Measurements from ENCODE around the gene SLC66A3. TPM values are rescaled to one million over a fixed set of nuclear protein-coding genes. Genes with fewer than 3 reads are reported as not detected.

SLC66A3 gene
- total RNA-seq, 3 donors from 2014 or later = 47.6 to 111 (median 62.6) TPM

DNA sequence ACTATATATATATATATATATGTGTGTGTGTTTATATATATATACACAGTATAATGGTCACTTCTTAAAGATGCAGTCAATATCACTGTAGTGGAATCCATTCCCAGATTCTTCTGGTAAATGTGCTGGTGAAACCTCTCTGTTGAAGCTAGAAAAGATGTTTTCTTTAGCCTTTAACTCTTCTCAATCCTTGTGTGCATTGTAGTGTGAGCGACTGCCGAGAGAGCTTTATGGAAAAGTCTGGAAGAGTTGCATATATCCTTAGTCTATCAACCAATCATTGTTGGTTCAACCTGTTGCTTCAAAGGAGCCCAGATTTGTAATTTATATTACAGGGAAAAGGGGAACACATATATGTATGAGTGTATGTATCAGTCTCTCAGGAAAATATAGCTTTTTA, 27.7 kb downstream of the SLC66A3 start:
- no peaks in the 10 kb centered on the region for H3K27me3 ChIP-seq
- DNase-seq (ENCODE audit: low spot score in 2 of 2) = no peak
- H3K27ac ChIP-seq = no peak overlapping the region
- no peaks in the 10 kb centered on the region for H3K4me1 ChIP-seq
- no peaks in the 10 kb centered on the region for H3K36me3 ChIP-seq
- H3K9me3 ChIP-seq = no peaks in the 10 kb centered on the region
- H3K4me3 ChIP-seq = no peak overlapping the region
- intact Hi-C loops (cut with DNase I; ENCODE audit: low total_unique reads) = no loop called here
- TF ChIP-seq CTCF (IDR thresholded peaks at IDR 0.05) (no peak), POLR2A (IDR thresholded peaks at IDR 0.05) (no peak), POLR2AphosphoS5 (IDR thresholded peaks at IDR 0.05) (no peak)

DNA sequence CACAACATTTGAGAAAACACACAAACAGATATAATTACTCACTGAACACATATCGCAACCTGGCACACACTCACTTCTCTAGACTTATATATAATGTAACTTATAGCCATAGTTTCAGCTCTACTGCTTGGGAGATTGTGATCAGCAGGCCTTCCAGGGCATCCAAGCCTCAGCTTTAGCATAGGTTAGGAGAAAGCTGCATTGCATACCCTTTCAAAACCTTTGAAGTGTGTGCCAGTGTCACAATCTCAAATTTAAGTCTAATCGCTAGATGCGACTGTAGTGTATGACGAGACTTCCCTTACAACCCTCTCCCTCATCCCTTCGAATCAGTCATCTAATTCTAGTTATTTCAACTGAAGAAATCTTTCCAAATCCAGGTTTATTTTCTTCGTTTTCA, 30.9 kb downstream of the SLC66A3 start:
- no peaks in the 10 kb centered on the region for H3K27me3 ChIP-seq
- no peak overlapping the region for H3K27ac ChIP-seq
- no peaks in the 10 kb centered on the region for H3K4me1 ChIP-seq
- H3K36me3 ChIP-seq = peaks cover 4% of the 10 kb centered on the region
- H3K9me3 ChIP-seq = no peaks in the 10 kb centered on the region
- no peak for DNase-seq (ENCODE audit: low spot score in 2 of 2)
- TF ChIP-seq POLR2AphosphoS5 (IDR thresholded peaks at IDR 0.05) (no peak), CTCF (IDR thresholded peaks at IDR 0.05) (no peak), POLR2A (IDR thresholded peaks at IDR 0.05) (no peak)
- no peak overlapping the region for H3K4me3 ChIP-seq
- intact Hi-C loops (cut with DNase I; ENCODE audit: low total_unique reads) = no loop called here

DNA sequence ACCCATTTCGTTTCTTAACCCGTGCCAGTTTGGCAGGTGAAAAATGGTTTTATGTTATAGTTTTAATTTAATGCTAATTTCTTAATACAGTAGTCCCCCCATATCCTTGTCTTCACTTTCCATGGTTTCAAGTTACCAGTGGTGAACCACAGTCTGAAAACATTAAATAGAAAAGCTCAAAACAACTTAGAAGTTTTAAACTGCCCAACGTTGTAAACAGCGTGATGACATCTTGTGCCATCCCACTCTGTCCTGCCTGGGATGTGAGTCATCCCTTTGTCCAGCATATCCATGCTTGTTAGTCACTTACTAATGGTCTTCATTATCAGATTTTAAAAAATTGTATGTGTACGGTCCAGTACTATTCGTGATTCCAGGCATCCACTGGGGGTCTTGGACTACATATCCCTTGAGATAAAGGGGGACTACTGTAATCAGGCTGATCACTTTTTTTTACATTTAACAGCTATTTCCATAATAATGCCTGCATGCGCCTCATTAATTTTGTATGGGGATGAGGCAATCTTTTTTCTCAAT, 31.9 kb downstream of the SLC66A3 start:
- no peak overlapping the region for H3K27ac ChIP-seq
- no peak for DNase-seq (ENCODE audit: low spot score in 2 of 2)
- intact Hi-C loops (cut with DNase I; ENCODE audit: low total_unique reads) = no loop called here
- H3K4me1 ChIP-seq = no peaks in the 10 kb centered on the region
- no peaks in the 10 kb centered on the region for H3K27me3 ChIP-seq
- H3K4me3 ChIP-seq = no peak overlapping the region
- TF ChIP-seq POLR2A (IDR thresholded peaks at IDR 0.05) (no peak), POLR2AphosphoS5 (IDR thresholded peaks at IDR 0.05) (no peak), CTCF (IDR thresholded peaks at IDR 0.05) (no peak)
- peaks cover 4% of the 10 kb centered on the region for H3K36me3 ChIP-seq
- no peaks in the 10 kb centered on the region for H3K9me3 ChIP-seq

- intact Hi-C loops (cut with DNase I; ENCODE audit: low total_unique reads) = no loop called here
- no peak overlapping the region for H3K4me3 ChIP-seq
- H3K27ac ChIP-seq = no peak overlapping the region
- DNase-seq (ENCODE audit: low spot score in 2 of 2) = no peak
- H3K36me3 ChIP-seq = peaks cover 4% of the 10 kb centered on the region
- H3K4me1 ChIP-seq = no peaks in the 10 kb centered on the region
- no peak for TF ChIP-seq POLR2AphosphoS5 (IDR thresholded peaks at IDR 0.05)
- TF ChIP-seq POLR2A (IDR thresholded peaks at IDR 0.05) = no peak
- no peak for TF ChIP-seq CTCF (IDR thresholded peaks at IDR 0.05)
- no peaks in the 10 kb centered on the region for H3K9me3 ChIP-seq
- no peaks in the 10 kb centered on the region for H3K27me3 ChIP-seq
Measured at GRCh38 chr2:11187731-11188130, 32.5 kb downstream of the SLC66A3 start.

DNA sequence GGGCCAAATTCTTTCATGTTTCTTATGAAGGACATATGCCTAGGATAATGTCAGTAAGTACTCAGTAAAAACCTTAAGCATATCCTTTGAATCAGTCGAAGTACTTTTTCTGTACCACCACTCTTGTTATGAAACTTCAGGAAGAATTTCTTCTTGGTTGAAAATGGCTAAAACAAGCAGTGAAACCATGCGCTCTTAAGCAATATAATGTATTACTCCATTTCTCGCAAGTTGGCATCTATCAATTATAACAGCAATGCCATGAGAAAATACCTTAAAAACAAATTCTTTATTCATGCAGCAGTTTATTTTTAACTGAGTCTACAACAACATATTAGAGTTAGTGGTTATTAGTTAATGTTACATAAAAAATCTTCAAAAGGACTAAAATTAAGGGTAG, 41.0 kb downstream of the SLC66A3 start:
- Histone ChIP-seq H3K9me3 (no peaks in the 10 kb centered on the region), H3K4me3 (no peak overlapping the region), H3K27ac (no peak overlapping the region), H3K36me3 (no peaks in the 10 kb centered on the region), H3K27me3 (no peaks in the 10 kb centered on the region), H3K4me1 (no peaks in the 10 kb centered on the region)
- TF ChIP-seq CTCF (IDR thresholded peaks at IDR 0.05) (no peak), POLR2AphosphoS5 (IDR thresholded peaks at IDR 0.05) (no peak), POLR2A (IDR thresholded peaks at IDR 0.05) (no peak)
- intact Hi-C loops (cut with DNase I; ENCODE audit: low total_unique reads) = no loop called here
- no peak for DNase-seq (ENCODE audit: low spot score in 2 of 2)

Data from breast epithelium (tissue), 4 donors.